IPS-18a (cell line): ENCODE data around the gene MTMR10.
A peak's percentile ranks its signal among the peaks of the same experiment; 100 is the strongest.

Experiments used
- H3K27ac ChIP-seq: one replicate; pipeline ENCODE4 v1.5.1; 2013; ENCODE audit warnings: low read length
- H3K27me3 ChIP-seq: one replicate; pipeline ENCODE4 v1.6.1; 2013; ENCODE audit warnings: mild to moderate bottlenecking, low read length; ENCODE audit not compliant: control insufficient read depth, insufficient read depth
- H3K36me3 ChIP-seq: one replicate; pipeline ENCODE4 v1.6.1; 2013; ENCODE audit warnings: low read depth, low read length; ENCODE audit not compliant: control insufficient read depth
- H3K4me1 ChIP-seq: one replicate; pipeline ENCODE4 v1.6.1; 2013; ENCODE audit warnings: low read depth, low read length; ENCODE audit not compliant: control insufficient read depth
- H3K4me3 ChIP-seq: one replicate; pipeline ENCODE4 v1.5.1; 2013; ENCODE audit warnings: low read length
- H3K9ac ChIP-seq: one replicate; pipeline ENCODE4 v1.6.1; 2013; ENCODE audit warnings: mild to moderate bottlenecking, low read length, moderate library complexity
- H3K9me3 ChIP-seq: one replicate; pipeline ENCODE4 v1.6.1; 2013; ENCODE audit warnings: low read depth, low read length; ENCODE audit not compliant: control insufficient read depth

Gene MTMR10

DNA sequence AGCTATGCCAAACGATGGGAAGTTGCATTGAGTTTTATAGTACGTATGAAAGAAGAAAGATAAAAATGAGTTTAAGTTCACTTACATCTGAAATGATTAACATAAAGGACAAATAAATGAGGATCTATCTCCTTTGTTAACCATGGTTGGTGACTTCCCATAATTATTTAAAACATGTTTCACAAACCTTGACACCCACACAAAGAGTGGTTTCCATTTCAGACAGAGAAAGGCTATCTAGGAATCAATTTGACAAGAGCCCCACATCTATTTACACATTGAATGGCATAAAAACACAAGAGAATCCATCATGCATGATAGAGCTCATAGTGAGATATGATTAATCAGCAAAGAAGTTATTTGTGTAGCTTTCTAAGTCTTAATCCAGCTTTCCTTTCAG lies 14.2 kb upstream of the MTMR10 start:
- peaks cover 13% of the 10 kb centered on the region for H3K4me1 ChIP-seq
- no peaks in the 10 kb centered on the region for H3K9me3 ChIP-seq
- H3K9ac ChIP-seq: no peak overlapping the region
- no peaks in the 10 kb centered on the region for H3K36me3 ChIP-seq
- no peaks in the 10 kb centered on the region for H3K27me3 ChIP-seq
- H3K27ac ChIP-seq: no peak overlapping the region
- H3K4me3 ChIP-seq: no peak overlapping the region

- Histone ChIP-seq H3K4me3 (no peak overlapping the region), H3K9ac (no peak overlapping the region), H3K4me1 (peaks cover 13% of the 10 kb centered on the region), H3K27ac (no peak overlapping the region), H3K9me3 (no peaks in the 10 kb centered on the region), H3K27me3 (no peaks in the 10 kb centered on the region), H3K36me3 (no peaks in the 10 kb centered on the region)
Measured at GRCh38 chr15:31004220-31004733, 12.8 kb upstream of the MTMR10 start.

DNA sequence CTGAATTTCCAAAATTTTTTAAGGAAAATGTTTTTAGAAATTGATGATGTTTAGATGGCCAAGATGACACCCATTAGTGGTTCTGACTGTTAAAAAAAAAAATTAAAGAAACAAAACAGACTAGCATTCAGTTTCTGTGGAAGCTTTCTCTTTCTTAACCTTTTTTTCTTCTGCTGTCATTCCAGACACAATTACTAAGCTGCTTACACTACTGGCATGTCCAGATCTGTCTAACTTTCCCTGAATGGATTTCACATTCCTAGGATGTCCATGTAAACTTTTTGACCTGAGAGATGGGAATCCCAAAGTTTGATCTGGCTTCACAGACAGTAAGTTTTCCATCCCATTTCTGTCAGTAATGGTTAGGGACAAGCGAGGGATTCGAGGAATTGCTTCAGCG lies 10.3 kb upstream of the MTMR10 start:
- no peaks in the 10 kb centered on the region for H3K9me3 ChIP-seq
- peaks cover 13% of the 10 kb centered on the region for H3K4me1 ChIP-seq
- H3K36me3 ChIP-seq: no peaks in the 10 kb centered on the region
- H3K4me3 ChIP-seq: no peak overlapping the region
- no peak overlapping the region for H3K9ac ChIP-seq
- no peak overlapping the region for H3K27ac ChIP-seq
- no peaks in the 10 kb centered on the region for H3K27me3 ChIP-seq

DNA sequence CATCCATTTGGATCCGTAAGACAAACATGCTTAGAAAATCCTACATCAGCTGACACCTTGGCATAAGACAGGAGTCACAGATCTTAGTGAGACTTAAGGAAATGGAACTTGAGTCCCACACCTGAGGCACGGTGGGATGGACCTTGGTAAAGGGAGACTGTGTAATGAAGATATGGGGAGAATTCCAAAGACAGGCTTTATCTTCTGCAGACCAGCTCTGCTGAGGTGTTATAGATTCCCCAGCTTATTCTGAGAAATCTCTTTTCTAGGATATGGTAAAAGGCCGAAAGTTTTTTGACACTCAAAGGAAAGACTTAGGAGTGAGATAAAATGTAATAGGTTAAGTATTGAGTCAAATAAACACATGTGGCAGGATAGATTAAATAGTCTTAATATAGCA lies 8.3 kb upstream of the MTMR10 start:
- Histone ChIP-seq H3K4me3 (no peak overlapping the region), H3K36me3 (no peaks in the 10 kb centered on the region), H3K27ac (no peak overlapping the region), H3K27me3 (no peaks in the 10 kb centered on the region), H3K9ac (no peak overlapping the region), H3K9me3 (no peaks in the 10 kb centered on the region), H3K4me1 (peaks cover 8% of the 10 kb centered on the region)

DNA sequence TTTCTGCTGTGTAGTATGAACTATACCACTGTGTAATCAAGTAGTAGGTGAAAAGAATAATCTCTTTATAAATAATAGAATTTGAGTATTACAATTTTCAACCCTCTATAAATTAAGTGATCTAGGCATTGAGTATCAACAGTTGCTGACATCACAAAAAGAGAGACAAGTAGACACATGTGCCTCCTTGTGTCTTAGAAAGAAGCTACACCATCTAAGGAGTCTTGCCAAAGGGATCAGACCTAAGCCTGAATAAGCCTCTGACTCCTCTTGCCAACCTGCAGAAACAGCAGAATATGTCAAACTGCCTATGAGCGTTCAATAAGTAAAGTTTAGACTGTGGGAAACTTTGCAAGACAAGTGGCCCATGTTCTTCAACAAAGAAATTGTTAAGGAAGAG lies 5.8 kb upstream of the MTMR10 start:
- Histone ChIP-seq H3K9ac (no peak overlapping the region), H3K27ac (no peak overlapping the region), H3K9me3 (no peaks in the 10 kb centered on the region), H3K4me3 (no peak overlapping the region), H3K4me1 (no peaks in the 10 kb centered on the region), H3K36me3 (no peaks in the 10 kb centered on the region), H3K27me3 (no peaks in the 10 kb centered on the region)

DNA sequence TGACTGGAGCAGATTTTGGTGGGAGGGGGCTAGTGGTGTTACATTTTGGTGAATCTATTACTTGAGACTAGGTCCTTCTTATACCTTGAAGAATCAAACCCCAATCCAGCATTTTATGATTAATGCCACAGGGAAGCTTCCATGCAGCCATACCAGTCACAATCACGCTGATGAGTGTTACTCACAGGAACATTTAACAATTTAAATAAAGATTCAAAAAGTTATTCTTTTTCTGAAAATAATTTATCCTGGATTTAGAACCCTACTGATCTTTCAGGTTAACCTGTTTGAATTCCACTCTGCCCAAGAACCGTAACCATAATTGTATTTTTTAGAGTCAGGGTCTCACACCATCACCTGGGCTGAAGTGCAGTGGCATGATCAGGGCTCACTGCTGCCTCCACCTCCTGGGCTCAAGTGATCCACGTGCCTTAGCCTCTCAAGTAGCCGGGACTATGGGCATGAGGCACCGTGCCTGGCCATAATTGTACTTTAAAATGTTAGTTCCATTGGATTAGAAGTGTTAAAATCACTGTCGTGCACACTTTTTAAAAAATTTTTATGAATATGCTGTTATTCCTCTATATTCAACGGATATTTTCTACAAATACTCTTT lies 929 bp upstream of the MTMR10 start:
- Histone ChIP-seq H3K4me3 (peak overlapping the region; percentile 84), H3K9ac (peak overlapping the region; percentile 69), H3K27me3 (no peaks in the 10 kb centered on the region), H3K27ac (no peak overlapping the region), H3K36me3 (no peaks in the 10 kb centered on the region), H3K9me3 (no peaks in the 10 kb centered on the region), H3K4me1 (peaks cover 8% of the 10 kb centered on the region)

GRCh38 chr15:30990446-30991254 lies 778 bp downstream of the MTMR10 start:
- Histone ChIP-seq H3K27me3 (no peaks in the 10 kb centered on the region), H3K27ac (no peak overlapping the region), H3K9me3 (no peaks in the 10 kb centered on the region), H3K36me3 (no peaks in the 10 kb centered on the region), H3K4me1 (peaks cover 8% of the 10 kb centered on the region), H3K9ac (peak overlapping the region; percentile 59), H3K4me3 (peak overlapping the region; percentile 84)

GRCh38 chr15:30990036-30990435 lies 1.4 kb downstream of the MTMR10 start:
- peak overlapping the region; percentile 84 for H3K4me3 ChIP-seq
- H3K9me3 ChIP-seq: no peaks in the 10 kb centered on the region
- no peak overlapping the region for H3K27ac ChIP-seq
- H3K27me3 ChIP-seq: no peaks in the 10 kb centered on the region
- no peaks in the 10 kb centered on the region for H3K36me3 ChIP-seq
- H3K9ac ChIP-seq: no peak overlapping the region
- peaks cover 8% of the 10 kb centered on the region for H3K4me1 ChIP-seq

DNA sequence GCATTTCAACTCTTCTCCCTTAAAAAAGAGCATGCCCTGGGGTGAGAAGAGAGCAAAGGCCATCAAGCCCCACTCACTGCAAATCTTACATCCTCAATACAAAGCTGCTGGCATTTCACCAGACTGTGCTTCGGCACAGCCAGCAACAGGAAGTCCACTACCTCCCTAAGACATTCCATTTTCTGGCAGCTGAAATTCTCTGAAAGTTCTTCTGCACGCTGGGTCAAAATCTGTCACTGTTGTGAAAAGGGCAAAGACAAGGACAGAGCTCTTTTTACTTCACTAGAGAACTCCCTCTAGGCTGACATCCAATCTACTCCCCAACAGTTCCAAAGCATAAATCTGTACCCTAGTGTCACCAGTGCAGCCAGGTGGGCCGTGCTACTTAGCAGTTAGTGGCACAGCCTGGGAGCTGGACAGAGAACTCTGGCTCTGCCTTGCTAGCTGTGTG lies 6.3 kb downstream of the MTMR10 start:
- no peaks in the 10 kb centered on the region for H3K36me3 ChIP-seq
- H3K9ac ChIP-seq: no peak overlapping the region
- H3K27ac ChIP-seq: no peak overlapping the region

GRCh38 chr15:30984542-30984941 lies 6.9 kb downstream of the MTMR10 start:
- Histone ChIP-seq H3K27me3 (no peaks in the 10 kb centered on the region), H3K27ac (no peak overlapping the region), H3K36me3 (no peaks in the 10 kb centered on the region), H3K9me3 (no peaks in the 10 kb centered on the region), H3K9ac (no peak overlapping the region), H3K4me3 (no peak overlapping the region), H3K4me1 (no peaks in the 10 kb centered on the region)

More for the DNA sequence above, 6.3 kb downstream of the MTMR10 start:
- Histone ChIP-seq H3K4me1 (peaks cover 3% of the 10 kb centered on the region), H3K9me3 (no peaks in the 10 kb centered on the region), H3K27me3 (no peaks in the 10 kb centered on the region), H3K4me3 (no peak overlapping the region)

DNA sequence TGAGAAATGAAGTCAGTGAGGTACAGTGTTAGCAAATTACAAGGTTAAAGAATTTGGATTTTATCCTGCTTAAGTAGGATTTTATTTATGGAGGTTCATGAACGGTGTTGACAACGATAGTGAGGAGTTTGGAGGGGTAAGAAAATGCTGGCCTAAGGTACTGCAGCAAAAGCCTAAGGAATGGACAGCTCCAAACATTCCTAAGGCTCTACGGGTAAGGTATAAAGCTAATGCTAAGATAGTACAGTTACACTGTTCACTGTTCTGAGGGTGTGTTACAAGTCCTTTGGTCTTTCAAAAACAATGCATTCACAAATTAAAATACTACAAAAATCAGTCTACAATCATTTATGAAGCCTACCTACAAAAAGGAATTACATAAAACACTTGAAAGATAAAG lies 7.3 kb downstream of the MTMR10 start:
- no peak overlapping the region for H3K27ac ChIP-seq
- H3K9me3 ChIP-seq: no peaks in the 10 kb centered on the region
- H3K9ac ChIP-seq: no peak overlapping the region
- H3K36me3 ChIP-seq: no peaks in the 10 kb centered on the region
- H3K4me1 ChIP-seq: no peaks in the 10 kb centered on the region
- no peaks in the 10 kb centered on the region for H3K27me3 ChIP-seq
- H3K4me3 ChIP-seq: no peak overlapping the region

GRCh38 chr15:30979457-30979856 lies 12.0 kb downstream of the MTMR10 start:
- H3K9me3 ChIP-seq: no peaks in the 10 kb centered on the region
- H3K36me3 ChIP-seq: peaks cover 3% of the 10 kb centered on the region
- H3K27me3 ChIP-seq: no peaks in the 10 kb centered on the region
- no peak overlapping the region for H3K9ac ChIP-seq
- H3K27ac ChIP-seq: no peak overlapping the region
- H3K4me3 ChIP-seq: no peak overlapping the region
- H3K4me1 ChIP-seq: no peaks in the 10 kb centered on the region
